ENCODE results near the gene PRKG1.

- no peak for TF ChIP-seq CTCF (conservative IDR thresholded peaks at IDR 0.05 in 1 of 2, IDR thresholded peaks at IDR 0.05 in 1 of 2; ENCODE audit: extremely low read depth in 1 of 2, insufficient read depth in 1 of 2, low read depth in 1 of 2, low read length in 2 of 2)
- TF ChIP-seq EZH2 (IDR thresholded peaks at IDR 0.05; ENCODE audit: borderline replicate concordance, low read length), result no peak
Observed at GRCh38 chr10:51488766-51489408, 414.6 kb downstream of the PRKG1 start.
